Suppressor macrophage treated with lipopolysaccharide for 1 hour (primary cell): ENCODE measurements around the gene TOGARAM2.
"Not testable (repeated sequence)": the region's sequence is repeated elsewhere in the genome, so short reads cannot be mapped to it uniquely, and the experiment has no call there.

ENCODE experiments used
- DNase-seq, 3 donors: peaks; one replicate each; pipeline ENCODE4 v3.0.0-alpha.2; 2020 to 2022

TOGARAM2 gene

DNA sequence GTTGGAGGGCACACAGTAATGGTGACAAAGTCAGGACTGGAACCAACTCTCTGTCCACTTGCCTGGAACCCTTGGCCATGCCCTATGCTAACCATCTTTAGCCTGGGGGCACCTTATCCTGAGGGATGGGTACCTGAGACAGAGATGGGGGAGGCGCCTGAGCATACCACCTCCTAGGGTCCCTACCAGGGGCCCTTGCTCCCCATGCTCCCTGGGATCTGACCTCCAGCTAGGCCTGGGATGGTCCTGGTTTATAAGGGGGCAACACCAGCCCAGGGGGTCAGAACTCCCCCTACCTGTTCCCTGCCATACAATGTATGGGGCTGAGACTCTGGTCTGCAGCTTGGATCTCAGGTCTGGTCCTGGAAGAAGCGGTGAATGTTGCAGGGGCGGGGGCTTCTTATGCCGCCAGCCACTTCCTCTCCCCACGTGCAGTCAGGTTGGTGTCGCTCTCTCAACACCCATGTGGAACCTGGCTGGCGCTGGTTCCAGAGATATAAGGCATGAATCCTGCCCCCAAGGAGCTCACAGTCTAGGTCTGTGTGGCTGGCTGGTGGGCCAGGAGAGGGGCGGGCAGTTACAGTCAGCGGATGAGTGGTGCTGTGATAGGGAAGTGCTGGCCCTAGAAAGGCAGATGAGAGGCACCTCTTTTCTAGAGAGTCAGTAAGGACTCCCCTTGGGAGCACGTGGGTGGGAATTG, 3.8 kb upstream of the TOGARAM2 start:
- no peak for DNase-seq

DNA sequence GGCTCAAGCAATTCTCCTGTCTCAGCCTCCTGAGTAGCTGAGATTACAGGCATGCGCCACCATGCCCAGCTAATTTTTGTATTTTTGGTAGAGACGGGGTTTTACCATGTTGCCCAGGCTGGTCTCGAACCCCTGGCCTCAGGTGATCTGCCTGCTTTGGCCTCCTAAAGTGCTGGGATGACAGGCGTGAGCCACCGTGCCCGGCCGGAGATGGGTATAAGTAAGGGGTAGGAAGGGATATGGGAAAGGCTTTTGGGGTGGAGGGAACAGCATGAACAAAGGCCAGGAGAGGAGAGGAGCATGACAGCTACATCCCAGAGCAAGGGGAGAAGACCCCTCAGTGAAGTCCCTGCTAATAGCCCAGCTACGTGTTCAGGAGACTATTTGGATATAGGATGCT, 3.1 kb upstream of the TOGARAM2 start:
- DNase-seq, result not testable (repeated sequence)

- no peak for DNase-seq
These were observed 2.5 kb upstream of the TOGARAM2 start for GRCh38 chr2:28978606-28979005.

DNA sequence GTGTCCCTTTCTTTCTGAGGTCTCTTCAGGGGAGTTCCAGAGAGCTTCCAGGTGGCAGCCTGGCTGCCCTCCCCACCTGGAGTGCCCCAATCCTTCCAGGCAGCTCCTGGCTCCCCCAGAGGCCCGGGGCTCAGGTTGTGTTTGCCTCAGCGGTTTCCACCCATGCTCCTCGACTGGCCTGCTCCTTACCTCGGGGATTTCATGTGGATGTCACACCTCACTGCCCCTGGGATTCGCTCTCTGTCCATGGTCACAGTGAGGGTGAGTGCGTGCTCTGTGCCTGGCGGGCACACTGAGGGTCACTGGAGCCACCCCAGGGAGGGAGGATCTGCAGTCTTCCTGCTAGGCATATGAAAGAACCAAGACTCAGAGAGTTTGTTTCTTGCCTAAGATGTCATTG, 2.1 kb upstream of the TOGARAM2 start:
- no peak for DNase-seq

DNA sequence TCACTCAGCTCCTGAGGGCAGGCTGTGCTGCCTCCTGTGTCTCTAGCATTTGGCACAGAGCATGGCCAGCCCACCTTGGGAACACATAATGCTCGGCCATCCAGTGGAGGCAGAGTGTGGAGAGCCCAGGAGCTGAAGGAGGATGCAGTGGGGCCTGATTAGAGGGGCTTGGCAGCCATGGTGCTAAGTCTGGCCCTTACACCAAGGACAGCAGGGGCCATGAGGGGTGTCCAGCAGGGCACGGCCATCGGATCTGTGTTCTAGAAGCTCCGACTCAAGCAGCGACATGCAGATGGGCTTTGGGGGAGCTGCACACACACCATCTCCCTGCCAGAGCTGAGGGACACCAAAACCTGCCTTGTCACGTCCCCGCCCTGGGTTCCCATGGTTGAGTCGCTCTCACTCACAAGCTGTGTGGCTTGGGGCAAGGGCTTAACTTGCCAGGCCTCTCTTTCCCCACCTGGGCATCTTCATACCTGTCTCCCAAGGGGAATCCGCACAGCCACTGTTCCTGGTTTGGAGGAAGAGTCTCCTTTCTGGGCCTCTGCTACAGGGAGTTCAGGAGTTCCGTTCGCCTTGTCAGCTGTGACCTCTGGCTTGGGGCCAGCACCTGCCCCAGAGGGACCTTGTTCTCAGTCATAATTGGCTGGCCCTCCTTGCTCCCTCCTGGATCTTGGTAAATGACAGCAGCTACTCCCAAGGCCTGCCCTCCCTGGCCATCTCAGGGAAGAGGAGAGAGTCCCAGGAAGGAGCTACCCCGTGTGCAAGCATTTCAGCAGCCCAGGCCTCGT, 1.3 kb upstream of the TOGARAM2 start:
- DNase-seq, result no peak

GRCh38 chr2:28980368-28981015, 606 bp upstream of the TOGARAM2 start:
- DNase-seq, result no peak

DNA sequence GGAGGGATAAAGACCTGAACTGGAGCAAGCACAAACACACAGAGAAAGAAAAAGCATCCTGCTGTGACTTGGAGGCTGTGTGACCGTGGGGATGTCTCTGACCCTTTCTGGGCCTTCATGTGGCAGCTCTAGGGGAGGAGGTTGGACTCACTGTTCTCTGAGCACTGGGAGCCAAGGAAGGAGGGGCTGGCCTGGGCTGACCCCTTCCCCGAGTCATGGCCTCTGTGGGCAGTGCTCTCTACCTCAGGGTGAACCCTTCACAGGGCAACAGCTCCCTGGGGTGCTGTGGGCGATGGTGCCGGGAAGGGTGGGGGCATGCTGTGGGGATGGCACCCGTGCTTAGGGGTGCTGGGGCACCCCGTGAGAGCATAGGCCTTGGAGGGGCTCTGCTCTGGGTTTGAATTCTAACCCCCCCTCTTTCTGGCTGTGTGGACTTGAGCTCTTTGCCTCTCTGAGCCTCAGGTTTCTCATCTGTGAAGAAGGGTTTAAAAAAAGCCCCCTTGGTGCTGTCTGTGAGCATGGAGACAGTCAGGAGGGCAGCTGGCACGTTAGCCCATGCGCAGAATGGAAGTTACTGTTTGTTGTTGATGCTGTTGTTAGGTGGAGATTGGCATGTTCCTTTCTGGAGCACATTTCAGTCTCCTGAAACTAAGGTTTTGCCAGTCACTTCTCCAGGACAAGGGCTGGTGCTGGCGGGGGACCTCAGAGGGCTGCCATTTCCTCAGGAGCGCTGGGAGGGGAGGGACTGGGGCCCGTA, 700 bp downstream of the TOGARAM2 start:
- no peak for DNase-seq

- no peak for DNase-seq
These were observed 1.4 kb downstream of the TOGARAM2 start for GRCh38 chr2:28982381-28982950.

DNA sequence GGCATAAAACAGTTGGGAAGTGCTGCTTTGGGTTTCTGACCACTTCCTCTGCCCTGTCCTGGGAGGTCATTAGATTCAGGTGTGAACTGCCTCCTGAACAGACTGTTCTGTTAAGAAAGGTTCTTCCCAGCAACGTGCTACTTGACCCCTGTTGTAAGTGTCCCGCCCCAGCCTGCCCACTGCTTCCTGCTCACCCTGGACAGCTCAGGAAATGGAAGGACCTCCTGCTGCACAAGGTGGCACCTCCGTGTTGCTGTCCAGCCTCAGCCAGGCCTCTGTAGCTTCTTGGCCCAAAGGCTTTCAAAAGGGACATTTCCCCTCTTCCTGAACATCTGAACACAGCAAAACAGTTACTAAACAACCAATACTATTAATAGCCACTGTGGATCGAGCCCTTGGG, 5.3 kb downstream of the TOGARAM2 start:
- peak in 1 of 3 donors; percentile 16 for DNase-seq

GRCh38 chr2:28989973-28990372, 8.9 kb downstream of the TOGARAM2 start:
- no peak for DNase-seq

DNA sequence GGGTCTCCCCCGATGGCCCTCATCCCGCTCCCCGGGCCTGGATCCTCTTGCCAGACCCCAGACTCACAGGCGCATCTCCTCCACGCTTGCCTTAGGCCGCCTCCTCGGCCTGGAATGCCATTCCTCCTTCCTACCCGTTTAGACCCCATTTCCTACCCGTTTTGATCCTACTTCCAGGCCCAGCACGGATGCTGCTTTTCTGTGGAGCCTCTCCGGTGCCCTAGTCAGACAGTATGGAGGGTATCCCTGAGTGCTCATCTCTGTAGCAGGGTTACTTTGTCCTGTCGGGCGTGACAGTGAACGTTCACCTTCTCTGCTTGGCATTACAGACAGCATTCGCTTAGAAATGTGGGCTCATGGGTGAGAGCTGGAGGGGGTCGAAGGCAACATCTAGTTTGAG, 9.3 kb downstream of the TOGARAM2 start:
- no peak for DNase-seq

DNA sequence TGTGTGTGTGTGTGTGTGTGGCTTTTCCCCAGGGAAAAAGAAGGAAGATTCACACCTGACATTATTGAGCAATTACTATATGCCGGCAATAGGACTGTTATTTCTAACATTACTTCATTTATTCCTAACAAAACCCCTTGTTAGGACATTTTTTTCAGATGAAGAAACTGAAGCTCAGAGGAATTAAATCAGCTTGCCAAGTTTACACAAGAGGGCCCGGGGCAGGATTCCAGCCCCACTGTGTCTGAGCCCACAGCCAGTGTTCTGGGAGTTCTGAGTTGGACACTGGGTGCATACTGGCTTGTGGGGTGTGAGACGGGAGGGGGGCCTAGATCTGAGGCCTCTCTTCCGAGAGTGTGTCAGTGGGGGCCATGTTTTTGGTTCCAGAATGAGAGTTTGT, 9.9 kb downstream of the TOGARAM2 start:
- no peak for DNase-seq

GRCh38 chr2:28991460-28991859, 10.4 kb downstream of the TOGARAM2 start:
- DNase-seq, result peak in 1 of 3 donors; percentile 40

- no peak for DNase-seq
These were observed 12.3 kb downstream of the TOGARAM2 start for GRCh38 chr2:28993206-28993960.

DNA sequence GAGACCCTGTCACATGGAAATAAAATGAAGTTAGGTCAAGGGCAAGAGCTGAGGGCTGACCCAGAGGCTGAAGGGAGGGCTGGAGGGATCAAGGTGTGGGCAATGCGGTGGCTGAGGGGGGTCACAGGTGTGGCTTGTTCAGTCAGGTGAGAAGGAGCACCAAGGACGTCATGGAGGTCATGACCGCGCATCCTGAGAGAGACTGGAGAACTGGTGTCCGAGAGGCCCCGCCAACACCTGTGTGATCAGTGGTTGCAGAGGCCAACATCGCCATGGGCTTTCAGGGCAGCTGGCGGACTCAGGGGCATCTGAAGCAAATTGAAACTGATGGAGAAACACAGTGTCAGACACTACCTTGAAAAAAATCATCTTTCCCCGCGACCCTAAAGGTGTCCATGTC, 13.0 kb downstream of the TOGARAM2 start:
- DNase-seq, result no peak

GRCh38 chr2:28994679-28995078, 13.6 kb downstream of the TOGARAM2 start:
- no peak for DNase-seq

GRCh38 chr2:28995765-28996750, 15.0 kb downstream of the TOGARAM2 start:
- no peak for DNase-seq

- DNase-seq, result peak in 1 of 3 donors; percentile 23
These were observed 16.2 kb downstream of the TOGARAM2 start for GRCh38 chr2:28997237-28997846.

DNA sequence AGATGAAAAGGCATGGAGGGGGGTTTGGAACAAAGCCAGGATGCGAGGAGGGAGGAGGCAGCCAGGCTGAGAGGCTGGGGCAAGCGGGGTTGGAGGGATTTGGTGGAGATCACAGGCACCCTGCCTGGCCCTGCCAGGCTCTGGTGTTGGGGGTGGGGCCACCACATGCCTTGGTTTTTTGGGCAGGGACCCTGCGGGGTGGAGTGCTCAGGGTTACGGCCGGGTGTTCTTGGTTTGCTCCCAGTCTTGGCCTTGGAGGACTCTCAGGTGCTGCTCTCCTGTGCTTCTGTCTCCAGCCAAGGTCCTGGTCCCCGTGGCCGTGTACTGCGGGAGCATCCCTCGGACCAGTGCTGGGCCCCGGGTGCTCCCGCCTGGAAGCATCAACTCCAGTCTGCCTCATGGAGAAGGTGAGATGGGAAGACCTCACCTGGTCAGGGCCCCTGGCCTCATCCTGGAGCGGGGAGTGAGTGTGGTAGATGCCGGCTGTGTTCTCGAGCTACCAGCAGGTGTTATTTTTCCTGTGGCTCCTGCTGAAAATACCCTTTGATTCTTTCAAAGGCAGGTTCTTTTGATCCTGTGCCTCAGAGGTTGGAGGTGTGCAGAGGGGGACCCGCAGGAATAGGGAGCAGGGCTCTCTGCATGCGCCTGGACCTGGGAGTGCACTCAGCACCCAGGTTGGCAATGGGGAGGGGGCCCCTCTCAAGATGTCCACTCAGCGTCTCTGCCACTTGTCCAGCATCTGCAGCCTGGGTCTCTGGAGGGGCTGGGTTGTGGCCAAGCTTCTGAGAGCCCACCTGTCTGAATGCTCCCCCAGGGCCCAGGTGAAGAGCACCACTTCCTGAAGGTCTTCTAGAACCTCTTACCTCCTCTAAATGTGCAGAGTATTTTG, 17.0 kb downstream of the TOGARAM2 start:
- no peak for DNase-seq
